Measurements from ENCODE around the gene ABTB1.

ABTB1 gene

DNA sequence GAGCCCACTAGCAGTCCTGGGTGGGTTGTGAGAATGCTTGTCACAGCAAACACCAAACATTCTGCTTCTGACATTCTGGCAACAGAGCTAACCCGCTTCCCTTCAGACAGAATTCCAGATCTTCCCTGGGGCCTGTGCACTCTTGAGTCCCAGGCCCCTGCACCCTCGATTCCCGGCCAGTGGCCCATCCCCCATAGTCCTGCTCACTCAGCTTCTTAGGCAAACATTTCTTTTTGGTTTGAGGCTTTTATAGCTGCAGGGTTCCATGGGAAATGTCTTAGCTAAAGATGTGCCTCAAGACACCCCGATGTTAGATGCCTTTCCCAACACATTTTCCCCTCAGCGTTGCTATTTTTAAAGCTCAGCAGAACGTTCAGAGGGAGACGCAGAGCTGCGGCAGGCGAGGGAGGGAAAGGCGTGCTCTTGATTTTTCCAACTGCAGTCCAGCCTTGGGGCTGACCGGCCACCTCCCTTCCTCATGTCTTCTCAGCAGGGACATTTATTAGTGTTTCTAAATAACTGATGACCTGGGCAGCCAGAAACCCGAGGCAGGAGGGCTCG, 35.2 kb downstream of the ABTB1 start:
- DNase-seq: no peak

DNA sequence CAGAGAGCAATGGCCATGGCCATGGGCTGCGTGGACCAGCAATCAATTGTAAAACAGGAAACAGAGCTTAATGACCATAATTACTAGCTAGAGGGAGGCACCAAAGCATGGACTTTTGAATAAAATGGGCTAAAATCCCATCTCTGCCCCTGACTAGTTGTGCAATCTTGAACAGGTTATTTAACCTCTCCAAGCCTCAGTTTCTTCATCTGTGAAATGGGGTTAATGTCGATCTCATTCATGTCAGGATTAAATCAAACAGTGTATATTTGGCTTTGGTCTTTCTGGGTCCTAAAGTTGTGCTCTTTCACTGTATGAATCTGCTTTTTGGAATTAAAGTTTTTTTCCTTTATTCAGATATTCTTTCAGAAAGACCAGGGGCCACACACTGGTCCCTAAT, 36.1 kb downstream of the ABTB1 start:
- DNase-seq: no peak

DNA sequence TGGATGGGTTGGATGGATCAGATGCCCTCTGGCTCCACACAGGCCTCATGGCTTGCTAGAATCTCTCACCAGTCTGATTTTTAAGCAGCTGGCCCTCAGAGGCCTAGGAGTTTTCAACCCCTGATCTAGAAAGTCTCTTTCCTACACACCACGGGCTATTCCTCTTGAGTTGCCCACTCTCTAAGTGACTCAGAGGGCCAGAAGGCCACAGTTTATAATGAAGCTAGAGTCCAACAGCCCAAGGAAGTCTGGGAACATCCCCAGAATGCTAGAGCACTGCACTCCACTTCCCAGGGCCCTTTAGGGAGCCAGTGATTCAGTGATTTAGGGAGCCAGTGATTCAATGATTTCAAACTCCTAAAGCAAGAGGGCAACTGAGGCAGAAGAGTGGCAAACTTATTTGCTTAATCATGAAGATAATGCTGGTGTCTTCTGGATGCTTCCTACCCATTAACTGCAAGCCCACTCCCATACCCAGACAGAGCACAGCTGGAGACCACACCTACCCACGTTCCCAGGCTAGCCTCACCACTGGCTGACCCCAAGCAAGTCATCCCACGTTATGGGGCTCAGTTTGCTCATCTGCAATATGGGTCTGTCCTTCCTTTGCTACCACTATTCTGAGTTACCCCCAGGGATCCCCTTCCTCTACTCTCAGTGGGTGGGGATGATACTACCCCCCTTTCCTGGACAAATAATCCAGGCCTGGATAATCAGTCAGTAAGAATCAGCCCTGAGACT, 36.7 kb downstream of the ABTB1 start:
- DNase-seq: no peak

DNA sequence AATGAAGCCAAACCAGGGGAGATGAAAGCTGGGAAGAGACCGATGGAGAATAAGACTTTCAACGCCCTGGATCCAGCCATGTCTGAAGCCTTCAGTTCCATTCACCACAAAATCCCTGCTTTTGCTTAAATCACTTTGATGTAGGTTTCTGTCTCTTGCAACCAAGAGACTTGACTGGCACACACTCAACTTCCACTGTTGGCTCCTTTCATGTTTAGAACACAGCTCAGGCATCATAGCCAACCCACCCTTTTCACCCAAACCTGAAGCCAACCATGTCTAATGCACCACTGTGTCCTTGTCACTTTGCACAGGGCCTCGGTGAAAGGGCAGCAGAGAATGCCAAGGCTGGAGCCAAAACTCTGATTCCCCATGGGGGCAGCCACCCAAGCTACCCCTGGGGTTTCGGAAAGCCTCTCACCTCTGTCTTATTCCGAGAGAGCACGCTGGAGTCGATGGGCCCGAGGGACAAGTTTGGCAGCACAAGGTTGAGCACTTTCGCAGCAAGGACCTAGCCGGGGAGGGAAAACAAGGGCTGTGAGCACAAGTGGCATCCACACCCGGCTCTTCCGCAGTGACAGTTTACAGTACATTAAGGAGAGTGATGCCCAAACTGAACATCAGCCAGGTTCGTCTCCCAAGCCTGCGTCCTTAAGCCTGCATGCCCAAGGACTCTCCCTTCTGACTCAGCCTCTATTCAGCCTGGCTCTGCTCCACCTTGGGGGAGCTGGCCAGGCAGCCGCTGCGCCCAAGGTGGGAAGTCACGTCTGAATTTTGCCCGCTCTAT, 37.6 kb downstream of the ABTB1 start:
- no peak for DNase-seq

DNA sequence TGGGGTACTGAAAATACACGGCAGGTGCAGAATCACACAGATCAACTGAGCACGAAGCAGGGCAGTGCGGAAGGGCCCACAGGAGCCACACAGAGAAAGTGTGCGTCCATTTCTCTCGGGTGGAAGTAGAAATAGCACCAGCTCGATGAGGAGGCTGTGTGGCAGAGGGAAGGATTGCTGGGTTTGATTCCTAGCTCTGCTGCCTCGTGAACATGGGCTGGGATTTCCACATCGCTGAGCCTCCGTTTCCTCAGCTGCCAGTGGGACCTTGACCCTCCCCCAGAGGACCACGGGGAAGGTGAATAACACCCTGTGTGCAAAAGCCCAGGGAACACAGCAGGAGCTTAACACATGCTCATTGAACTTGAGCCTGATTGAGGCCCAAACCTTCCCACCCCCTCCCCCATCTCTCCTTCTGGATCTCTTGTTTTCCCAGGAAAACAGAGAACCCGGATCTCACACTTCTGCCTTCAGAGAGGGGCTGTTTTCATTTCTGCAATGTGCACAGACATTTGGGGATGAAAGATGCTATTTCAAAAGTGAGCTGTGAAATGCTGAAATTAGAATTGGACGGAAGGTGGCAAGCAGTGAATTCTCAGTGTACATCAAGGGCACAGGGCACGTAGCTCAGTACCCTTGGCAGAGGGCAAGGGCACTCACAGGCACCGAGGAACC, 38.4 kb downstream of the ABTB1 start:
- no peak for DNase-seq

DNA sequence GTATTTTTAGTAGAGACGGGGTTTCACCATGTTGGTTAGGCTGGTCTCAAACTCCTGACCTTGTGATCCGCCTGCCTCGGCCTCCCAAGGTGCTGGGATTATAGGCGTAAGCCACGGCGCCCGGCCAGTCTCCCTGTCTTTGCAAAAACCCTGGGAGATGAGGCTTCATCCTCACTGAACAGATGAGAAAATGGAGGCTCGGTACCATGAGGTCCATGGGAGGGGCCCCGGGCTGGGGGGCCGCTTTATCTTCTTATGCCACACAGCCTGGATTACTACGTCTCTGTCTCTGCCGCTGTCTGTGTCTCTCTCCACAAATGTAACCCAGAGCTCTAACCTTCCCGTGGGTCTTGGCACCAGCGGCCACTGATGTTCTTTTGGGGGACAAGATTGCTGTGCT, 39.1 kb downstream of the ABTB1 start:
- no peak for DNase-seq

DNA sequence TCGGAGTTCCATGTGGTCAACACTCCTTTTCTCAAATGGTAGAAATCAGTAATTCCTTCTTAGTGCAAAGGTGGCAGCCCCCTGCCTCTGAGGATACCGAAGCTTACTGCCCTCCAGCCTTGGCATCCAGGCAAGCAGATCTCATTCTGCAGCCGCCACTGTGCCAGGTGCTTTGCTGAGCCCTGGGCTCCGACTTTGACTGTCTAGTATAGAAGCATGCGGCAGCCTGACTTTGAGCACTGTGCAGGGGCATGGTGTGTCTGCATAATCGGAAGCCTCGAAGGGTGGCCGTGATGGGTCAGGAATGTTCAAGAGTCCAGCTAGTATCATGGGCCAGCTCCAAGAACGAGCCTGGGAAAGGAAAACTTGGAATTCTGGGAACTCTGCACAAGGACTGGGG, 39.7 kb downstream of the ABTB1 start:
- no peak for DNase-seq

DNA sequence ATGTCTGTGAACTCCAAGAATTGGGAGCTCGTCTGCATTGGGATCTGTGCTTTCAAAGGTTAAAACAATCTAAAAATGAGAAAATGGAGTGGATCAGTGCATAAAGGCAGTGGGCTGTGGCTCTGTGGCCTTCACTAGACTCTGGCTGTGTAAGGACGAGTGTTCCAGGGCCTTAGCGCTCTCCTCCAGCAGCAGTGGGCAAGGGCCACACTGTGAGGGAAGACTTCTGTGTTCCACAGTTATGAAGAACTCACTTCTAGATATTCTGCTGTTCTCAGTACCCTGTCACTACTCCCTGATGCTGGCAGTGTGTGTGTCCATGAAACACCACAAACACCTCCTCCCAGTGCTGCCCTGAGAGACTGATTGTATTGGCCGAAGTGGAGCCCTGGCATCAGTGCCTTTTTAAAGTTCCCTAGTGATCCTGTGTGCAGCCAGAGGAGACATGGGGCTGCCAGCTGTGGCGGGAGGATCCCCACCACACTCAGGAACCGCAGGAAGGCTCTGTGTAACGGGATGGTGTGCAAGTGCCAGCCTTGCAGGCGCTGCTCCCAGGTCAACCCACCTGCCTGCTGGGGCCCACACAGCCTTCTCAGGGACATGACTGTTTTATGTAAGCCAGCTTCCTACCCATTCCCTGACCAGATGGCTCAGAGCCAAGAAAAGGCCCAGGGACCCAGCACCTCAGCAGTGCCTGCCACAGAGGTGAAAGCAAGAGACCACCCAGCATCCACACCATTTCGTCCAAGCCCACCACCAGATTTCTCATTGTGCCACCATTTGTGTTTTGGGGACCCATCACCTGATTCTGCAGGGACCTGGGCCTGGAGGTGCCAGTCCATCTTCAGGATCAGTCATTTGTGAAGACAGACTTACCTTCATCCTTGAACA, 40.4 kb downstream of the ABTB1 start:
- no peak for DNase-seq

DNA sequence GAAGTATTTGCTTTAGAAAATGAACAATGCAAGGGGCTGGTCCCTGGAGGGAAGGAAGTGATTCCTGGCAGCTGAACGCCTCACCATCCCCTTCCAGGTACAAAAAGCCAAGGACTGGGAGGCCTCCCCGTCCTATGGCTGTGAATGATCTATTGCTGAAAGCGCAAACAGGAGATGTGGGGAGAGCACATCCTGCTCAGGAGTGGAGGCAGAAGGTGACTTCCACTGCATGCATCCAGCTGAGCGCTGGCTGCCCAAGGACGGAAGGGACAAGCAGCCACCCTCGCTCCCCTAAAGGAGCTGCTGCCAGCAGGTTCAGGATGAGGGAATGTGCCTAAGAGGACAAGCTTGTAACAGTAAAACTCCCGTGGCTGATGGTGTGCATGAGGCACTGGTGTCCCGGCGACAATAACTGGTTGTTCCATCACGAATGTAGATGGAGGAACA, 41.4 kb downstream of the ABTB1 start:
- no peak for DNase-seq

DNA sequence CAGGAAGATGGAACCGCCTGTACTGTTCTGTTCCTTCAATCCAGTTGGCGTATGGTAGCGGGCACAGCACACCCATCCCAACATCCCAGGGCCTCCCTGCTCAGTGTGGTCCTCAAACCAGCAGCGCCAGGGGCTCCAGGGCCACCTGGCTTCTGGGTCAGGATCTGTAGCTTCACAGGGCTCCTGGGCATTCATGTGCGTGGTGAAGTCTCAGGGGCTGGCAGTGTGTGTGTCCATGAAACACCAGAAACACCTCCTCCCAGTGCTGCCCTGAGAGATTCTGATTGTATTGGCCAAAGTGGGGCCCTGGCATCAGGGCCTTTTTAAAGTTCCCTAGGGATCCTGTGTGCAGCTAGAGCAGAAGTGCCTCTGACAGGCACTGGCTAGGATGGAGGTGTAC, 42.1 kb downstream of the ABTB1 start:
- no peak for DNase-seq

DNA sequence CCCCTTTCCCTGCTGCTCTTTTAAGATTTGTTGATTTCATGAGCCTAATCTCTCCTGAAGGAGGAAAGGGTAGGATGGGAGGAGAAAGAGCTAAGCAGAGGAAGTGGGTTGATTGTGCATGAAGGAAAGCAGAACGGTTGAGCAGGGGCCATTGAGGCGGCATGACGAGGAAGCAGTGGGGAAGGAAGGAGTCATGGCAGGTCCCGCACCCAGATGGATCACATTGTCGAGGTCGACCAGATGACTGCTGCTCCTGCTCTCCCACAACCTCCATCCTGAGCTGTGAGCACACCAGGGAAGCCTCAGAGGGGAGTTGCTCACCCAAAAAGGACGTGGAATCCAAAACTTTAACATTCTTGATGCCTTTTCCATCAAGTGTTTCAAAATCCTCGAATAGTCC, 42.8 kb downstream of the ABTB1 start:
- no peak for DNase-seq

DNA sequence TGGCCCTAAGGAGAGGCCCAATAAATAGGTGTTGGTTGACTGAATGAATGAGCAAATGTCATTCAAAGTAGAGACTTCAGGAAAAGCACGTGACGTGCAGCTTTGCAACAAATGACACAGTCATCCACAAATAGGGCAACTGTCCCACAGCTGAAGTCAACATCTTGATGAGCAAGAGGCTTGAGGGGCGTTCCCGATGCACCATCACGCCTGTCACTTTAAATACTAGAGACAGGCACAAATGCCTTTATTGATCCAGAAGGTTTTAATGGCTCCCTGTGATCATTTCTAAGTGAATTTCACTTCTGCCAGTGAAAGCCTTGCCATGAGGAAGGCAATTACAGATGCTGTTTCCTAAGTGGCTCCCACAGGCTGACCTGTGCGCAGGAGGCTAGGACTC, 43.6 kb downstream of the ABTB1 start:
- DNase-seq: no peak

DNA sequence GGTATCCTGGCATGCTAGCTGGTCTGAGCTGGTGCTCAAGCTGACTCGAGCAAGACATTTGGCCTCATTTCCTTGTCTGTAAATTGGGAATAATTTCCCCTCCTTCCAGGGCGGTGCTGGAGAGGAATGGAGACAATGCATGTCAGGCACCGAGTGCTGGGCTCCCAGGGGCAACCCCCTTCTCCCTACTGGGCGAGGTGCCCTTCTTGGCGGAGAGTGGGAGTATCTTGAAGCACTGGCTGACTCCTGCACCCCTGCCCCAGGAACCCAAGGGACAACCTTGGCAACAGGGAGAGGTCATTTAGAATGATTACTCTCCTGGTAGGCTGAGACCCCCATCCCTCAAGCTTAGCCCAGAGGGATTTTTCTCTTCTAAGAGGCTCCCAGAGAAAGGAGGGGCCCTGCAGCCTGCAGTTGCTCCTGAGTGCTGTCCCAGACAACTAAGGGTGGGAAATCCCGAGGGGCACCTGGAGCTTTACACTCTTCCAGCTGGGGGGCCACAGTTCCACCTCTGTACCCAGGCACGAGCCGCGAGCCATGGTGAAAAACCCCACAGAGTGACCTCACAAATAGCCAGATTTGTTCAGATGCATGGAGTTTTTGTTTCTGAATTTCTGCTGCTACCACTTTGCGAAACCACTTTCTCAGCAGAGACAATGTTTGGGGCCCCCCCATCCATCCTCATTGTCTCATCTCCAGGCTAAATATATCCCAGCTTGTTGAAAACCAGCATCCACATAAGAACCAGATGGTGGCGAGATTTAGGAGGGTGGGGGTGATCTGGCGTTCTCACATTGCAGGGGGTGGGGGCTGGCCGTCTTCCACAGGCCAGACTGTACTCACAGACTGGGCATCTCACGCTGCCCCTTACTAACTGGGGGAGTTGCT, 44.8 kb downstream of the ABTB1 start:
- peak; percentile 79 for DNase-seq

DNA sequence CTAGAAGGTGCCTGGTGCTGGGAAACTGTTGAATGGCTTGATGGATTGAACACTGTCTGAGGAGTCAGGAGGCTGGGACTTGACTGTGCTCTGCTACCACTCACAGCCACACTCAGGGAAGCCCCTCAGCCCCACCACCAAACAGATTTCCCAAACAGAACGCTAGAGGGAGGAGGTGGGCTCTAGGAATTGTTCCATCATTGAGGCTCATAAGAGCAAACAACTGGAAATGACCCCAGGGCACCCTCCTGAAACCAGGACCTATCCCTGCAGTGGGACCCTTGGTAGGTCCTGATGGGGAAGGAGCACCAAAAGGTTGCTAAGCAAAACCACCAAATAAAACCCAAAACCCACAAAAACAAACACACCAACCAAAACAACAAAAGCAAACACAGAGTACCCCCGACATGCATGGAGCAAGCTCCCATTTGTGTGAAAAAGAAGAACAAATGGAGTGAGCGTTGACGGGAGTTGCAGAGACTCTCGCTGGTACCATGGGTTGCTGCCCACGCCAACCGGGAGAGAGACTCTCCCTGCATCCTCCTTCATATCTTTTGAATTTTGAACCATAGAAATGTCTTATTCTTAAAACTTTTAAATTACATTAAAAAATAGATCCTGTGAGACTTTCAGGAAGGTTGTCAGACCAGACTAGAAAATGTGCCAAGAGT, 45.6 kb downstream of the ABTB1 start:
- no peak for DNase-seq

DNA sequence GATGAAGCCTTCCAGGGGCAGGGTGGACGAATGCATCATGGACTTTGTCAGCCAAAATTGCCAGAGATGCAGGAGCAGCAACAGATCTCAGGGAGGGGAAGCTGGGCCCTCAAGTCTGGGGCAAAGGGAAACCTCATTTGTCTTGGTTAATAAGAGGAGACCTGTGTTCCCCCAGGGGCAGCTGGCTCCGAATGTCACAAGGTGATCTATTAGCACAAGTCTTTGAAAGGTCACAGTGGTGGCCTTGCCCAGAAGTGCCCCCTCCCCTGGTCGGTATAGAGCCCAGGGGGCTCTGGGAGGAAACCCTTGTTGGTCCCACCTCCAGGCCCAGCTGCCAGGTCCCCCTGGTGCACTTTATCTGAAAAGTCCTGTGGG, 46.2 kb downstream of the ABTB1 start:
- DNase-seq: no peak

DNA sequence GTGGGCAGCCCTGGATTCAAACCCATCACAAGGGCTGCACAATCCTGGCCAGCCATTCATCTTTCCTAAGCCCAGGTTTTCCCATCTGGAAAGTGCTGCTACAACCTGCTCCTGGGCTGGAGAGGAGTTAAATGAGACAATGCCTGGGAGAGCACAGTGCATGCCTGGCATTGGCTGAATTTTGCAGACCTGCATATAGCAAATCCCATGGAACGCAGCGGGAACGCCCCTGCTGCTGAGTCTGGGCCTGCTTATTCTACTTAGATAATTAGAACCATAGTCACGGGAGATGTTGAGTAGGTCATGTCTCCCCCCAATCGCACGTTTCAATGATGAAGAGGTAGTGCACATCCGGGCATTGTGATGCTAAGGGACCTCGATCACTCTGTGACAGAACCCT, 46.6 kb downstream of the ABTB1 start:
- no peak for DNase-seq

DNA sequence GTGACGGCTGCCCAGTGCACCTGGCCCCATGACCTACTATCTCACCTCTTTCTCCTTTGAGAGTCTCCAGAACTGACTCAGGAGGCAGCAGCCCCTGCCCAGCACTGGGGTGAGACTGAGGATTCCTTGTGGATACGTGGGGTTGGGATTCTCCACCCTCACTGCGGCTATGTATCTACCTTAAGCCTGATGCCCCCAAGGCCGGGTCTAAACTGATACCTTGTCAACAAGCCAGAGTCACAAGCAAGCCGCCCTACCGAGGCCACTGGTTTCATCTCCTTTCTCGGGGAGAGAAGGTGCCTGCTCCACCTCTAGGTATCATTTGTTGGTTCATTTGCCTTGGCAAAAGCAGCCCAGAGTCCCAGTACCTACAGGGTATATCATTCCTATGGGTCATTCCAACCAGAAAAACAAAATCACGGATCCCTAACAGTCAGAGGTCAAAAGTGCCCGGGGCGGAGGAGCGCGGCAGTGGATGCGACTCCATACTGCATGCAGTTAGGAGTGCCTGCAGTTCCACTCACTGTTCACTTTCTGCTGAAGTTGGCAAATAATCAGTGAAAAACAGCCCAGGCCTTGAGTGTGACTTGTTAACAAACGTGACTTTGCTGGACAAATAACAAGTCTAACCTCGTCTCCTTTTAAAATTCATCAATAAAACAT, 47.5 kb downstream of the ABTB1 start:
- no peak for DNase-seq

DNA sequence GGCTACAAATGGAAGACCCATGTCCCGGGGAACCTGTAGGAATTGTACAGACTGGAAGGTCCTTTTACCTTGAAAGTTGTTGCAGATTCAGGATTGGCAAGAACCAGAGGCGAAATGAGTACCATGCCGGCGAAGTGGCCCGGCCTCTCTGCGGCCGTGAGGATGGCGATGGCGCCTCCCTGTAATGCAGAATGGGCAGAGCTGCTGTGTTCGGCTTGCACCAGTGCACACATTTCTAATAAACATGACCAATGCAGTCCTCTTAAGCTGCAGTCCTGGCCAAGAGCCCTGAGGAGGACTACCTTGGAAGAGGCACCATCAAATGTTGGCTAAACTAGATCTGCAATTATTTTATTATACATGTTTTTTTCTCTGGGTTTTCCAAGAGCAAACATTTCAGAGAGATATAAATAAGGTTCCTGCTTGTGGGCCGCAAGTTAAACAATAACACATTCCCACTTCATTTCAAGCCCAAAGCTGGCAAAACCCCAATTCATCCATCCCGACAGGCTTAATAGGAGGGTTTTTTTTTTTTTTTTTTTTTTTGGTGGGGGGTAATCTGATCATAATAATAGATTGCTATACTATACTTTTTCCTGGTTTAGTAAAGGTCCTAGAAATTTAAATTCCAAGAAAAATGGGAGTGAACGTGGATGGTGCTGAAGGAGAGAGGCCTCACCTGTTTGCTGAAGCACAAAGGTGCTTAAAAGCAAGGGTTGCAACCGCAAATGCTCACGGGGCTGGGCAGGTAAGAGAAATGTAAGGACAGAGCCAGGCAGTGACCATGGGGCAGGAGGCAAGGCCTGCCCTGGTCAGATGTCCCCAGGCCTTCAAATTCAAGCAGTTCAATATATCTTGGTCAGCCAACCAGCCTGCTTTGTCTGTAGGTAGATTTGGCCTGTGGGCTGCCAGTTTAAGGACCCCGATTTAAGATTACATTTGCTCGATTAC, 48.5 kb downstream of the ABTB1 start:
- DNase-seq: no peak

DNA sequence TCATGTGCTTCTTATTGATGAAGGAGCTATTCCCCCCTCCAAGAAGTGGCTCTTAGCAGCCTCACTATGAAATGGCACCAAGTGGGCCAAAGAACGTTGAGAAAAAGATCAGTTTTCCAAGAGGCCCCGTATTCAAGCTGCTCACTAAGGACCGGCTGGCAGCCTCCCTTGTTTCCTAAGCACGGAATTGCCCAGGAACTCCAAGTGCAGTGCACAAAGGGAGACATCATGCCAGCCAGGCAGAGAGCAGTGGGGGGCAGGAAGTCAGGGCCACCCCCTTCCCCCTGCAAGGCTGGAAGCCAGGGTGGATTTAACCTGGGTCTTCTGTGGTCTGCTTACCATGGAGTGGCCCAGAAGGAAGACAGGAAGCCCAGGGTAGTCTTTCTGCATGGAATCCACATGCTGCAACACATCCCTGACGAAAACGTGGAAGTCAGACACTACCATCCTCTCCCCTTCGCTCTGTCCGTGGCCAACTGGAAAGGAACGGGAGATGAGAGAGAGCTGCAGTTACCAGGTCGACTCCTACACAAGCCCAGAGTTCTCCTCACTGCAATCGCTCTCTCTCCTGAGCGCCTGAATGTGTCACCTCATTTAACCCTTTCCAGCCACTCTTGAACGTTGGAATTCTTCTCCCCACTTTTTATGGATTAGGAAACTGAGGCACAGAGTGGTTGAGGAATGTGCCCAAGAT, 49.5 kb downstream of the ABTB1 start:
- DNase-seq: no peak

Data from fibroblast of skin of right biceps (primary cell).